Nephron (organoid): ENCODE results near the gene PSMA7.

ENCODE experiments used
- H3K27ac Mint-ChIP-seq, 3 experiments: 2 replicates each; pipeline ENCODE4 v1.8.0; 2020; ENCODE audit warnings: mixed read lengths in 3 of 3, mild to moderate bottlenecking in 2 of 3, moderate library complexity in 1 of 3
- H3K27me3 Mint-ChIP-seq: 2 replicates; pipeline ENCODE4 v1.8.0; 2021; ENCODE audit warnings: low read depth, mild to moderate bottlenecking, moderate library complexity, mixed read lengths
- H3K36me3 Mint-ChIP-seq: 2 replicates; pipeline ENCODE4 v1.8.0; 2020; ENCODE audit warnings: low read depth, mixed read lengths
- H3K4me1 Mint-ChIP-seq: 2 replicates; pipeline ENCODE4 v1.8.0; 2020; ENCODE audit warnings: mixed read lengths
- H3K4me3 Mint-ChIP-seq, 3 experiments: 2 replicates each; pipeline ENCODE4 v1.8.0; 2020; ENCODE audit warnings: mild to moderate bottlenecking in 3 of 3, mixed read lengths in 3 of 3, moderate library complexity in 2 of 3
- H3K9me3 Mint-ChIP-seq: 2 replicates; pipeline ENCODE4 v1.8.0; 2020; ENCODE audit warnings: mixed read lengths
- CTCF ChIP-seq, 3 experiments: fragments of 200-600 bp; sonication (generic); IDR thresholded peaks; one replicate each; pipeline ENCODE4 v1.5.0; 2021; ENCODE audit warnings: antibody characterized with exemption in 3 of 3; ENCODE audit not compliant: unreplicated experiment in 3 of 3

PSMA7 gene

GRCh38 chr20:62186096-62186426 is 42.9 kb upstream of the PSMA7 start:
- no peak for TF ChIP-seq CTCF (IDR thresholded peaks at IDR 0.05; ENCODE audit: unreplicated experiment in 3 of 3)
- Mint-ChIP-seq H3K36me3 (peaks cover 10% of the 10 kb centered on the region), H3K4me3 (peak overlapping the region in 1 of 3 experiments; percentile 62), H3K27me3 (no peaks in the 10 kb centered on the region), H3K9me3 (no peaks in the 10 kb centered on the region), H3K27ac (no peak overlapping the region), H3K4me1 (peaks cover 11% of the 10 kb centered on the region)

GRCh38 chr20:62183426-62184142 is 40.4 kb upstream of the PSMA7 start:
- Mint-ChIP-seq H3K27me3 (no peaks in the 10 kb centered on the region), H3K27ac (peak overlapping the region; percentile 73 to 90 (median 87)), H3K4me3 (peak overlapping the region; percentile 91 to 96 (median 94)), H3K36me3 (peaks cover 4% of the 10 kb centered on the region), H3K4me1 (peaks cover 11% of the 10 kb centered on the region), H3K9me3 (no peaks in the 10 kb centered on the region)
- no peak for TF ChIP-seq CTCF (IDR thresholded peaks at IDR 0.05; ENCODE audit: unreplicated experiment in 3 of 3)

GRCh38 chr20:62182469-62183425 is 39.6 kb upstream of the PSMA7 start, which contains the start of gene MTG2:
MTG2 (plus strand) TSS chr20:62183028; CDS start chr20:62193421, 10,393 bp downstream.
- Mint-ChIP-seq H3K4me1 (peaks cover 11% of the 10 kb centered on the region), H3K36me3 (peaks cover 4% of the 10 kb centered on the region), H3K9me3 (no peaks in the 10 kb centered on the region), H3K27me3 (no peaks in the 10 kb centered on the region), H3K4me3 (peak within 1 kb of the TSS; percentile 91 to 96 (median 96)), H3K27ac (peak within 1 kb of the TSS; percentile 73 to 93 (median 87))
- no peak for TF ChIP-seq CTCF (IDR thresholded peaks at IDR 0.05; ENCODE audit: unreplicated experiment in 3 of 3)

GRCh38 chr20:62181808-62182207 is 38.6 kb upstream of the PSMA7 start:
- Mint-ChIP-seq H3K4me3 (peak overlapping the region; percentile 91 to 96 (median 96)), H3K27me3 (no peaks in the 10 kb centered on the region), H3K27ac (peak overlapping the region; percentile 73 to 93 (median 87)), H3K9me3 (no peaks in the 10 kb centered on the region), H3K4me1 (peaks cover 8% of the 10 kb centered on the region), H3K36me3 (peaks cover 4% of the 10 kb centered on the region)
- TF ChIP-seq CTCF (IDR thresholded peaks at IDR 0.05; ENCODE audit: unreplicated experiment in 3 of 3), result no peak

GRCh38 chr20:62179162-62179504 is 35.9 kb upstream of the PSMA7 start:
- Mint-ChIP-seq H3K9me3 (no peaks in the 10 kb centered on the region), H3K27ac (no peak overlapping the region), H3K27me3 (no peaks in the 10 kb centered on the region), H3K4me3 (no peak overlapping the region), H3K4me1 (peaks cover 6% of the 10 kb centered on the region), H3K36me3 (peaks cover 17% of the 10 kb centered on the region)
- no peak for TF ChIP-seq CTCF (IDR thresholded peaks at IDR 0.05; ENCODE audit: unreplicated experiment in 3 of 3)
